Body of pancreas (tissue), 4 donors: Measurements from ENCODE around the gene ZFR.

Experiments
- CTCF ChIP-seq, 7 experiments: fragments of 450-650 bp in 4 of 7; fragments of 200-600 bp in 3 of 7; sonication (generic) in 3 of 7; IDR thresholded peaks; one replicate each; pipeline ENCODE4 v1.5.1; 2016 to 2019; ENCODE audit warnings: antibody characterized with exemption in 7 of 7
- POLR2A ChIP-seq, 3 donors: fragments of 450-650 bp; IDR thresholded peaks; one replicate each; pipeline ENCODE4 v1.6.1; 2016; ENCODE audit warnings: antibody characterized with exemption in 3 of 3, mild to moderate bottlenecking in 2 of 3

DNA sequence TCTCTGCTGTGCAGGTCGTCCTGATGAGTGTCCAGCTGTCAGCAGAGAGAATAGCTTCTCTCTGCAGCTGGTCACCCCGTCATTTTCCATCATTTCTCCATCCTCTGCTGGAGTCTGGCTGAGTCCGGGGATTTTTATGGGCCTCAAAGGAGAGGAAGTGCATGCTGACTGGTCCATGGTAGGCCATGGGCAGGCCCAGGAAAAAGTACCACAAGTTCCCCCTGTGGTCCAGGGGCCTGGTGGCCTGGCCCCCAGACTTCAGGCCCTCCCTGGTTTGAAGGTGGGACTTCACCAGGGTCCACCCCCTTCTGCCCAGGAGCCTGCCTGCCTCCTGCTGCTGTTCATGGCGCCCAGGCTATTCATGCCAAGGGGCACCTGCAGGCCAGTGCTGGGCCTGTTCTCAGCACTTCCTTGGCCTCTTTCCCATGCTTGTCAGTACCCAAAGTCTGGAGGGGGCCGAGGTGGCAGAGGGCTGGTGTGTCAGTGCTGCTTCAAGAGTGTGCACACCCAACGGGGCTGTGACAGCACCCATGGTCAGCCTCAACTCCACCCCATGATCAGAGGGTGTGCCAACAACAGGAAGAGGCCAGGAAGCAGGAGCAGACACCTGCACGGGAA, 124.5 kb downstream of the ZFR start:
- TF ChIP-seq CTCF (IDR thresholded peaks at IDR 0.05) (no peak), POLR2A (IDR thresholded peaks at IDR 0.05) (no peak)
